Fibroblast of mammary gland (primary cell): ENCODE data around the gene RFX5.

Source experiments
- DNase-seq: peaks from one replicate; pipeline ENCODE4 v3.0.0-alpha.2; 2010; ENCODE audit warnings: low read depth
- H3K4me3 ChIP-seq: 2 replicates; pipeline ENCODE4 v1.5.1; 2011; ENCODE audit warnings: low read depth, mild to moderate bottlenecking, low read length, moderate library complexity; ENCODE audit not compliant: control insufficient read depth
- TF ChIP-seq, protein P1 (sequence below): conservative IDR thresholded peaks from 2 replicates; pipeline ENCODE4 v1.5.1; 2011; ENCODE audit warnings: low read depth, low read length, inconsistent platforms; ENCODE audit not compliant: control insufficient read depth, insufficient read depth

Gene RFX5

DNA sequence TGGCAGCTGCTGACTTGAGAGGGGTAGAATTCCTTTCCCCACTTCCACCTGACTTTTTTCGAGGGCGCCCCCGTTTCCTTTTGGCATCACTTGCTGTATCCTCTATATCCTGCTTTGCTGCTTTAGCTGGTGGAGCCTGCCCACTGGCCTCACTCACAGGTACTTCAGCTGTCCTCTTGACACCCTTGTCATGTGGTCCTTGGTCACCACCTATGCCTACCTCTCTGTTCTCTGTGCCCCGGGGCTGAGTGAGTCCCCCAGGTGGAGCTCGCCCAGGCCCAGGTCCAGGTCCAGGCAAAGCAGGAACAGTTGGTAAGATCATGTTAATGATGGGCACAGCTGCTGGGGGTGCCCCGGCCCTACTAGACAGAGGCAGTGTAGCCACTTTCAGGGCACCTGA lies 4.5 kb downstream of the RFX5 start:
- H3K4me3 ChIP-seq, result no peak overlapping the region
- TF ChIP-seq, protein P1, sequence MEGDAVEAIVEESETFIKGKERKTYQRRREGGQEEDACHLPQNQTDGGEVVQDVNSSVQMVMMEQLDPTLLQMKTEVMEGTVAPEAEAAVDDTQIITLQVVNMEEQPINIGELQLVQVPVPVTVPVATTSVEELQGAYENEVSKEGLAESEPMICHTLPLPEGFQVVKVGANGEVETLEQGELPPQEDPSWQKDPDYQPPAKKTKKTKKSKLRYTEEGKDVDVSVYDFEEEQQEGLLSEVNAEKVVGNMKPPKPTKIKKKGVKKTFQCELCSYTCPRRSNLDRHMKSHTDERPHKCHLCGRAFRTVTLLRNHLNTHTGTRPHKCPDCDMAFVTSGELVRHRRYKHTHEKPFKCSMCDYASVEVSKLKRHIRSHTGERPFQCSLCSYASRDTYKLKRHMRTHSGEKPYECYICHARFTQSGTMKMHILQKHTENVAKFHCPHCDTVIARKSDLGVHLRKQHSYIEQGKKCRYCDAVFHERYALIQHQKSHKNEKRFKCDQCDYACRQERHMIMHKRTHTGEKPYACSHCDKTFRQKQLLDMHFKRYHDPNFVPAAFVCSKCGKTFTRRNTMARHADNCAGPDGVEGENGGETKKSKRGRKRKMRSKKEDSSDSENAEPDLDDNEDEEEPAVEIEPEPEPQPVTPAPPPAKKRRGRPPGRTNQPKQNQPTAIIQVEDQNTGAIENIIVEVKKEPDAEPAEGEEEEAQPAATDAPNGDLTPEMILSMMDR, result no peak
- DNase-seq, result no peak

DNA sequence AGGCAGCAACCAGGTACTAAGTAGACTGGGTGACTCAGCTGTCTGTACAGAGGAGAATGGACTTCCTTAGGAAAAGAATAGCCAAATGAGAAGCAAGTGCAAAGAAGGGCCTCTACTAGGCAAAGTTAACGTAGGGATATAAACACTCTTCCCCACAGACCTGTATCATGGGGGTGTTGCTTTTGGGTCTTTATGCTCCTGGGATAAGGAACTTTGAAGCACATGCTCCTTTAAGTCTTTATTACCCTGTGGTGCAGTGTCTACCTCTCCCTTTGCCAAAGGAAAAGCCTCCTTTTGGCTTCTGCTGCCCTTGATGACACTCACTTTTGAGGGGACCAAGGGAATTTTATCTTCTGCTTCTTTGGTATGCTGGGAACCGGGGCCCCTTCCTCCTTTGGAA lies 5.0 kb downstream of the RFX5 start:
- TF ChIP-seq, protein P1, result no peak
- H3K4me3 ChIP-seq, result no peak overlapping the region
- no peak for DNase-seq

DNA sequence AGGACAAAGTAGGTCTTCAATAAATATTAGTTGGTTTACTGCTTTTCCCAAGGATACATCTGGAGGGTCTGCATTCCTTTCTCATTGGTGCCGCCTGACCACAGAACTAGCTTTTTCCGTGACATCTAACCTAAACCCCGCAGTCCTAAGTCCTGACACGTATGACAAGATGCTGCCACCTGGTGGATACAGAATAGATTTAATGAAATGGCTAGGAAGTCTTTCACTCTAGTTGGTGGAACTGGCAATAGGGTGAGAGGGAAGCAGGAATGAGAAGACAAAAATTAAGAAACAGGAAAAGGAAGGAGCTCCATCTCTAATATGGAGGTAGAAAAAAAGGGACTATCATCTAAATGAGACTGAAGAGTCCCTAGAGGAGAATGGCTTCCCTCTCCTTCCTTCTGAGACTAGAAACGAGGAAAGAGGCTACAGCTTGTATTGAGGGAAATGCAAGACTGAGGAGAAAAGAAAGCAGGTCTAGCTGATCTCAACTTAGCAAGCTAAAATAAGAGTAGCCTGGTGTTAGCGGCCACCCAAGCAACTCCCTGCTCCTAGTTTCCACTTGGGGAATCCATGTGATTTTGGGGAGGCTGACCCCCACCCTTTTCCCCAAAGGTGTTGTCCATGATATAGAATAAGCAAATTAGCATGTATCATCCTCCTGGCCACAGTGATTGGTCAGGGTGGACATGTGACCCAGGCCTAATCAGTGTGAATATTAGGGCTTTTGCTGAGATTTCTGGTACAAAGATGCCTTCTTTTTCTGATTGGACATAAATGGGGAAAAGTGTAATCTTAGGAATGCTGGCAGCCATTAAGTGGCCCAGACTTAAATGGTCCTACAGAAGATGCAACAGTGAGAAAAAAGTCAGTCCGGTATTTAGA lies 5.9 kb downstream of the RFX5 start:
- peak; percentile 87 for DNase-seq
- TF ChIP-seq, protein P1, result peak; percentile 68
- H3K4me3 ChIP-seq, result no peak overlapping the region

DNA sequence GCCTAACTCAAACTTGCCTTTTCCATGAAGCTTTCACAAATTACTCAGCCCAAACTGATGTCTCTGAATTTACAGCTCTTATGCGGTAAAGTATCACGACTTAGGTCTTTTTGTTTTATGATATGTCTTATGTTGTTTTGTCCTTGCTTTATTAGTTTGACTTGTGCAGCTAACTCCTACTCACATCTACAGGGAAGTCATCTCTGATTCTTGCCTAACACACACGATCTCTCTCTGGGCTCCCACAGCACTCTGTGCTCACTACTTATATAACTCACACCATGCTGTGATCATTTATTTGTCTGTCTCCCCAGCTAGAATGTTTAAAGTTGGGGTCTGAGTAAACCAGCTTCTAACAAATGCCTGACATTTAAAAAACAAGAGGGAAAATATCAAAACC lies 10.5 kb downstream of the RFX5 start:
- no peak for DNase-seq
- no peak overlapping the region for H3K4me3 ChIP-seq
- TF ChIP-seq, protein P1, result no peak

DNA sequence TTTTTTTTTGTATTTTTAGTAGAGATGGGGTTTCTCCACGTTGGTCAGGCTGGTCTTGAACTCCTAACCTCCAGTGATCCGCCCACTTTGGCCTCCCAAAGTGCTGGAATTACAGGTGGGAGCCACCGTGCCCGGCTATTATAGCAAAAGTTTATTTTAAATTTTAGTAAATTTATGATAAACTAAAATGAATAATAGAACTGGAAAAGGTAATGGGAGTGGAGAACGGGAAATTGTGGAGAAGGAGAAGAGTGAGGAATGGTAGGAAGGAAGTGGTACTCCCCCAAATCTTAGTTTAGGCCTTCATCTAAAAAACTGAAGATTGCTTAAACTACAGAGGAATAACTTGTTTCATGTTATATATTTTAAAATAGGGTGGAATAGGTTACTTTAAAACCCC lies 12.2 kb downstream of the RFX5 start:
- H3K4me3 ChIP-seq, result no peak overlapping the region
- TF ChIP-seq, protein P1, result no peak
- no peak for DNase-seq

DNA sequence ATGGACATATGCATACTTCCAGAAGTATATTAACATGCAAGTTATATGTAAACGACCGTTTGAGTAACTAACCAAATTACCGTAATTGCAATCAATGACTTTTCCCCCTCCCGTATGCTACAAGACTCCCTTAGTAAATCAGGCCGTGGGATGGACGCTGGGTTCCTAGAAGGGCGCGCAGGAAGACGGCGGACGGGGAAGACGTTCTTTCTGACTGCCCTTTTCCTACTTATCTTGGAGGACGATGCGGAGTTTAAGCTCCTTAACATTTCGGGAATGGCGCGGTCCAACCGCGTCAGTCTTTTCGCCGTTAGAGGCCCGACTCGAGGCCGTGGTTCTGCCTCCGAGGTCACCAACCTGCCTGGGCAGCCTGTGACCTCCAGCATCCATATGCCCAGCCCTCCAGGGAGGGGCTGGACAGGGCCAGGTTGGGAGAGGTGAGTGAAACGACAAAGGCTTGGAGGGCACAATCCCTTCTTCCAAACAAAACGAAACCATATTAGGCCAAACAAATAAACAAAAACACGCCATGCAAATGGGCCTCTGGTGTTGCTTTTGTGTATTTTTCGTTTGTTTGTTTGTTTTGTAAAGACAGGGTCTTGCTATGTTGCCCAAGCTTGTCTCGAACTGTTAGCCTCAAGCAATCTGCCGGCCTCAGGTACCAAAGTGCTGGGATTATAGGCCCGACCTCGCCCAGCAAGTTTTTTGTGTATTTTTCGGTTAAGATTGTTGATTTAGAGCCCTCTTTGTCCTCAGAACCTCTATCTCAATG lies 19.0 kb downstream of the RFX5 start:
- H3K4me3 ChIP-seq, result peak overlapping the region; percentile 58
- no peak for DNase-seq
- TF ChIP-seq, protein P1, result no peak
